Activated naive CD8-positive, alpha-beta T cell (primary cell): ENCODE data around the gene APOL2.
"Not testable (repeated sequence)": the region's sequence is repeated elsewhere in the genome, so short reads cannot be mapped to it uniquely, and the experiment has no call there.

ENCODE experiments used
- H3K27ac Mint-ChIP-seq: one replicate; pipeline ENCODE4 v1.8.0; 2021; ENCODE audit warnings: mixed read lengths
- H3K27me3 Mint-ChIP-seq: one replicate; pipeline ENCODE4 v1.8.0; 2021; ENCODE audit warnings: mixed read lengths
- H3K36me3 Mint-ChIP-seq: one replicate; pipeline ENCODE4 v1.8.0; 2021; ENCODE audit warnings: mixed read lengths
- H3K4me1 Mint-ChIP-seq: one replicate; pipeline ENCODE4 v1.8.0; 2021; ENCODE audit warnings: low read depth, mixed read lengths
- H3K4me3 Mint-ChIP-seq: one replicate; pipeline ENCODE4 v1.8.0; 2021; ENCODE audit warnings: mild to moderate bottlenecking, mixed read lengths
- H3K9me3 Mint-ChIP-seq: one replicate; pipeline ENCODE4 v1.8.0; 2021; ENCODE audit warnings: low read depth, mixed read lengths

APOL2 gene

GRCh38 chr22:36271951-36272350 is 32.6 kb upstream of the APOL2 start:
- H3K36me3 Mint-ChIP-seq, H3K4me3 Mint-ChIP-seq, H3K27ac Mint-ChIP-seq, H3K27me3 Mint-ChIP-seq, H3K4me1 Mint-ChIP-seq, H3K9me3 Mint-ChIP-seq: not testable (repeated sequence)

GRCh38 chr22:36271231-36271630 is 31.9 kb upstream of the APOL2 start:
- H3K27ac Mint-ChIP-seq, H3K4me1 Mint-ChIP-seq, H3K27me3 Mint-ChIP-seq, H3K36me3 Mint-ChIP-seq, H3K9me3 Mint-ChIP-seq, H3K4me3 Mint-ChIP-seq: not testable (repeated sequence)

GRCh38 chr22:36267896-36268485 is 28.7 kb upstream of the APOL2 start:
- no peaks in the 10 kb centered on the region for H3K9me3 Mint-ChIP-seq
- H3K36me3 Mint-ChIP-seq: peaks cover 10% of the 10 kb centered on the region
- no peaks in the 10 kb centered on the region for H3K27me3 Mint-ChIP-seq
- H3K27ac Mint-ChIP-seq: no peak overlapping the region
- no peak overlapping the region for H3K4me3 Mint-ChIP-seq
- no peaks in the 10 kb centered on the region for H3K4me1 Mint-ChIP-seq

GRCh38 chr22:36267058-36267457 is 27.7 kb upstream of the APOL2 start:
- Mint-ChIP-seq H3K27me3 (no peaks in the 10 kb centered on the region), H3K27ac (no peak overlapping the region), H3K9me3 (no peaks in the 10 kb centered on the region), H3K4me3 (no peak overlapping the region), H3K4me1 (no peaks in the 10 kb centered on the region), H3K36me3 (peaks cover 10% of the 10 kb centered on the region)

GRCh38 chr22:36263886-36264664 is 24.7 kb upstream of the APOL2 start:
- H3K4me3 Mint-ChIP-seq, H3K27me3 Mint-ChIP-seq, H3K27ac Mint-ChIP-seq, H3K9me3 Mint-ChIP-seq, H3K4me1 Mint-ChIP-seq: not testable (repeated sequence)
- peaks cover 12% of the 10 kb centered on the region for H3K36me3 Mint-ChIP-seq

GRCh38 chr22:36263216-36263673 is 23.9 kb upstream of the APOL2 start:
- peaks cover 16% of the 10 kb centered on the region for H3K36me3 Mint-ChIP-seq
- peaks cover 13% of the 10 kb centered on the region for H3K4me1 Mint-ChIP-seq
- H3K27me3 Mint-ChIP-seq, H3K4me3 Mint-ChIP-seq, H3K9me3 Mint-ChIP-seq, H3K27ac Mint-ChIP-seq: not testable (repeated sequence)

- not testable (repeated sequence) for H3K9me3 Mint-ChIP-seq, H3K27ac Mint-ChIP-seq, H3K4me3 Mint-ChIP-seq, H3K27me3 Mint-ChIP-seq
- H3K4me1 Mint-ChIP-seq: peaks cover 15% of the 10 kb centered on the region
- peaks cover 21% of the 10 kb centered on the region for H3K36me3 Mint-ChIP-seq
Observed at GRCh38 chr22:36262307-36262706, 23.0 kb upstream of the APOL2 start.

- not testable (repeated sequence) for H3K4me3 Mint-ChIP-seq, H3K9me3 Mint-ChIP-seq, H3K27me3 Mint-ChIP-seq, H3K27ac Mint-ChIP-seq
- H3K4me1 Mint-ChIP-seq: peaks cover 18% of the 10 kb centered on the region
- H3K36me3 Mint-ChIP-seq: peaks cover 18% of the 10 kb centered on the region
Observed at GRCh38 chr22:36261675-36262074, 22.3 kb upstream of the APOL2 start.

- H3K9me3 Mint-ChIP-seq: no peaks in the 10 kb centered on the region
- H3K4me1 Mint-ChIP-seq: peaks cover 32% of the 10 kb centered on the region
- no peaks in the 10 kb centered on the region for H3K27me3 Mint-ChIP-seq
- peaks cover 25% of the 10 kb centered on the region for H3K36me3 Mint-ChIP-seq
- H3K4me3 Mint-ChIP-seq: no peak overlapping the region
- H3K27ac Mint-ChIP-seq: no peak overlapping the region
Observed at GRCh38 chr22:36259615-36260300, 20.4 kb upstream of the APOL2 start.

- Mint-ChIP-seq H3K36me3 (peaks cover 27% of the 10 kb centered on the region), H3K4me3 (peak overlapping the region; percentile 72), H3K9me3 (no peaks in the 10 kb centered on the region), H3K27me3 (no peaks in the 10 kb centered on the region), H3K4me1 (peaks cover 40% of the 10 kb centered on the region), H3K27ac (peak overlapping the region; percentile 81)
Observed at GRCh38 chr22:36258701-36259614, 19.6 kb upstream of the APOL2 start.

GRCh38 chr22:36257948-36258670 is 18.8 kb upstream of the APOL2 start:
- peaks cover 22% of the 10 kb centered on the region for H3K36me3 Mint-ChIP-seq
- peak overlapping the region; percentile 81 for H3K27ac Mint-ChIP-seq
- H3K4me1 Mint-ChIP-seq: peaks cover 47% of the 10 kb centered on the region
- H3K27me3 Mint-ChIP-seq: no peaks in the 10 kb centered on the region
- peak overlapping the region; percentile 72 for H3K4me3 Mint-ChIP-seq
- H3K9me3 Mint-ChIP-seq: no peaks in the 10 kb centered on the region

- Mint-ChIP-seq H3K27ac (no peak overlapping the region), H3K4me1 (peaks cover 55% of the 10 kb centered on the region), H3K9me3 (no peaks in the 10 kb centered on the region), H3K27me3 (no peaks in the 10 kb centered on the region), H3K36me3 (peaks cover 22% of the 10 kb centered on the region), H3K4me3 (no peak overlapping the region)
Observed at GRCh38 chr22:36257308-36257707, 18.0 kb upstream of the APOL2 start.

GRCh38 chr22:36256478-36256877 is 17.2 kb upstream of the APOL2 start:
- Mint-ChIP-seq H3K27me3 (no peaks in the 10 kb centered on the region), H3K36me3 (peaks cover 22% of the 10 kb centered on the region), H3K27ac (peak overlapping the region; percentile 62), H3K9me3 (no peaks in the 10 kb centered on the region), H3K4me1 (peaks cover 62% of the 10 kb centered on the region), H3K4me3 (peak overlapping the region; percentile 45)

- Mint-ChIP-seq H3K36me3 (peaks cover 20% of the 10 kb centered on the region), H3K4me3 (peak overlapping the region; percentile 45), H3K4me1 (peaks cover 62% of the 10 kb centered on the region), H3K27ac (peak overlapping the region; percentile 62)
- not testable (repeated sequence) for H3K27me3 Mint-ChIP-seq, H3K9me3 Mint-ChIP-seq
Observed at GRCh38 chr22:36255572-36255971, 16.2 kb upstream of the APOL2 start.
